PFSK-1 (cell line): ENCODE measurements around the gene HECTD4.

ENCODE experiments used
- POLR2AphosphoS5 ChIP-seq: IDR thresholded peaks from 2 replicates; pipeline ENCODE4 v1.6.1; 2012; ENCODE audit warnings: low read depth, mild to moderate bottlenecking, control low read depth, low read length, moderate library complexity
- TAF1 ChIP-seq: IDR thresholded peaks from 2 replicates; pipeline ENCODE4 v1.6.1; 2012; ENCODE audit warnings: low read length, control low read depth, borderline replicate concordance; ENCODE audit not compliant: insufficient read depth

GRCh38 chr12:112285600-112286401 is 96.4 kb downstream of the HECTD4 start:
- TF ChIP-seq POLR2AphosphoS5: no peak
- no peak for TF ChIP-seq TAF1
